Naive thymus-derived CD4-positive, alpha-beta T cell (primary cell): Measurements from ENCODE around the gene SPEF1. TPM values are rescaled to one million over a fixed set of nuclear protein-coding genes. Genes with fewer than 3 reads are reported as not detected.
"Not testable (repeated sequence)": the region's sequence is repeated elsewhere in the genome, so short reads cannot be mapped to it uniquely, and the experiment has no call there.

Experiments
- ATAC-seq: fragments of 150-1000 bp; cut with Tn5 transposase; 2 replicates; pipeline ENCODE4 v1.10.0; 2021; ENCODE audit warnings: mild to moderate bottlenecking, moderate library complexity
- CTCF ChIA-PET: fragments of 350-600 bp; sonication (Branson Sonifier 250); formaldehyde crosslinking; loops from one replicate; lab custom pipeline; 2021; ENCODE audit warnings: antibody characterized with exemption; lab: Charles Lee
- POLR2A ChIA-PET: fragments of 350-600 bp; sonication (Branson Sonifier 250); formaldehyde crosslinking; loops from one replicate; lab custom pipeline; 2021; ENCODE audit warnings: antibody characterized with exemption, inconsistent platforms; lab: Charles Lee
- DNase-seq, 9 donors: peaks; one replicate each; pipeline versions ENCODE4 v3.0.0 to v3.0.0-alpha.2; 2020 to 2022; ENCODE audit warnings: mixed read lengths in 1 of 9
- H3K27ac ChIP-seq: one replicate; pipeline ENCODE4 v1.7.0; 2013; ENCODE audit warnings: mild to moderate bottlenecking, low read depth, low read length, moderate library complexity
- H3K27me3 ChIP-seq, 2 donors: one replicate each; pipeline ENCODE4 v1.7.0; 2013; ENCODE audit warnings: low read length in 2 of 2, mild to moderate bottlenecking in 2 of 2, moderate library complexity in 2 of 2; ENCODE audit not compliant: control insufficient read depth in 2 of 2, insufficient read depth in 2 of 2
- H3K36me3 ChIP-seq, 3 experiments: 1 replicate in 2 of 3; 2 replicates in 1 of 3; pipeline ENCODE4 v1.7.0; 2013; ENCODE audit warnings: low read length in 3 of 3, mild to moderate bottlenecking in 3 of 3, moderate library complexity in 1 of 3; ENCODE audit not compliant: insufficient read depth in 3 of 3, control insufficient read depth in 2 of 3
- H3K4me1 ChIP-seq, 2 donors: one replicate each; pipeline ENCODE4 v1.7.0; 2013; ENCODE audit warnings: low read length in 2 of 2, mild to moderate bottlenecking in 2 of 2, moderate library complexity in 1 of 2; ENCODE audit not compliant: control insufficient read depth in 2 of 2, insufficient read depth in 2 of 2
- H3K4me3 ChIP-seq: 2 replicates; pipeline ENCODE4 v1.7.0; 2013; ENCODE audit warnings: mild to moderate bottlenecking, low read length
- H3K9me3 ChIP-seq, 3 experiments: 1 replicate in 2 of 3; 2 replicates in 1 of 3; pipeline ENCODE4 v1.7.0; 2013; ENCODE audit warnings: low read length in 3 of 3; ENCODE audit not compliant: control insufficient read depth in 2 of 3
- H3K27ac Mint-ChIP-seq, 9 donors: one replicate each; pipeline ENCODE4 v1.8.0; 2020 to 2022; ENCODE audit warnings: mixed read lengths in 9 of 9, mild to moderate bottlenecking in 8 of 9, moderate library complexity in 5 of 9, inconsistent platforms in 2 of 9
- H3K27me3 Mint-ChIP-seq, 5 donors: one replicate each; pipeline ENCODE4 v1.8.0; 2021 to 2022; ENCODE audit warnings: mixed read lengths in 5 of 5, mild to moderate bottlenecking in 1 of 5
- H3K36me3 Mint-ChIP-seq, 5 donors: one replicate each; pipeline ENCODE4 v1.8.0; 2020 to 2022; ENCODE audit warnings: mixed read lengths in 5 of 5, mild to moderate bottlenecking in 3 of 5, inconsistent platforms in 1 of 5
- H3K4me1 Mint-ChIP-seq, 7 donors: one replicate each; pipeline ENCODE4 v1.8.0; 2020 to 2022; ENCODE audit warnings: mixed read lengths in 7 of 7, mild to moderate bottlenecking in 3 of 7, inconsistent platforms in 1 of 7
- H3K4me3 Mint-ChIP-seq, 10 donors: one replicate each; pipeline ENCODE4 v1.8.0; 2020 to 2022; ENCODE audit warnings: mild to moderate bottlenecking in 10 of 10, mixed read lengths in 10 of 10, moderate library complexity in 6 of 10, inconsistent platforms in 2 of 10
- H3K9me3 Mint-ChIP-seq, 11 donors: one replicate each; pipeline ENCODE4 v1.8.0; 2020 to 2022; ENCODE audit warnings: mixed read lengths in 11 of 11, mild to moderate bottlenecking in 4 of 11, inconsistent platforms in 1 of 11, moderate library complexity in 1 of 11
- intact Hi-C, 2 donors: fragments of 100-400 bp; cut with micrococcal nuclease; formaldehyde crosslinking; loops; one replicate each; pipeline ENCODE4 v1.15.1; 2023
- polyA plus RNA-seq, 2 donors: library from polyadenylated mRNA; unstranded; fragments of 300-500 nt; fragmentation: Illumina TruSeq; gene quantifications; one replicate each; pipeline ENCODE4 v1.2.3, GENCODE V29; 2021
- total RNA-seq, 6 experiments: library from RNA in 5 of 6; stranded (reverse) in 5 of 6; gene quantifications; 1 replicate in 5 of 6; 2 replicates in 1 of 6; pipeline ENCODE4 v1.2.3 and lab custom pipeline; 2021 to 2026

The SPEF1 gene
- total and polyA plus RNA-seq, 7 experiments from 2014 or later, result 0.24 to 0.32 (median 0.29) TPM; not detected in 4

GRCh38 chr20:3795511-3796468, 14.5 kb upstream of the SPEF1 start, which contains the start of gene CDC25B:
Gene CDC25B, plus strand, starts transcription at chr20:3796310. Its CDS starts 222 bp downstream, at chr20:3796532.
- POLR2A ChIA-PET, result interaction anchor here (0.5 to 3.5 kb wide), 9 partner anchors 9 to 186 kb away, joined by 3 to 134 read pairs (median 4); partner anchors contain the start of genes ADISSP, AP5S1 and CENPB
- Mint-ChIP-seq H3K4me1 (peaks cover 24 to 43% (median 39%) of the 10 kb centered on the region in 7 donors), H3K27me3 (peaks cover 0 to 7% (median 0%) of the 10 kb centered on the region in 5 donors), H3K4me3 (peak within 1 kb of the TSS; percentile 90 to 99 (median 98)), H3K9me3 (no peaks in the 10 kb centered on the region), H3K36me3 (peaks cover 5 to 38% (median 22%) of the 10 kb centered on the region in 5 donors), H3K27ac (peak within 1 kb of the TSS; percentile 81 to 99 (median 97))
- H3K27ac ChIP-seq, result peak within 1 kb of the TSS; percentile 95
- H3K9me3 ChIP-seq, result no peaks in the 10 kb centered on the region
- peaks cover 27 to 39% of the 10 kb centered on the region in 2 donors for H3K4me1 ChIP-seq
- DNase-seq (peak; percentile 64 to 89 (median 84)), ATAC-seq (peak; percentile 90)
- CTCF ChIA-PET, result interaction anchor here (0.8 to 3.5 kb wide), 7 partner anchors 9 to 26 kb away, joined by 3 to 17 read pairs (median 4); partner anchors contain the start of genes AP5S1 and CENPB
- no peaks in the 10 kb centered on the region for H3K27me3 ChIP-seq
- intact Hi-C loops, result loop anchor here (1.0 to 5.0 kb wide), 12 partner anchors 8 to 1332 kb away; partner anchors contain the start of genes AP5S1 (in 2 of the 2), PANK2 (in 2 of the 2), ADISSP (in 1 of the 2) and CDS2 (in 1 of the 2)
- peaks cover under 1 to 27% (median 7%) of the 10 kb centered on the region in 3 experiments for H3K36me3 ChIP-seq
- H3K4me3 ChIP-seq, result peak within 1 kb of the TSS; percentile 90

GRCh38 chr20:3794701-3795420, 13.6 kb upstream of the SPEF1 start:
- ChIA-PET POLR2A (interaction anchor here (1.7 to 3.5 kb wide), 3 partner anchors 8 to 21 kb away, joined by 7 to 134 read pairs (median 7); partner anchors contain the start of genes AP5S1 and CENPB), CTCF (interaction anchor here (0.7 to 3.5 kb wide), 3 partner anchors 21 to 41 kb away, joined by 3 to 17 read pairs (median 4); partner anchors contain the start of gene AP5S1)
- no peaks in the 10 kb centered on the region for H3K9me3 Mint-ChIP-seq
- no peaks in the 10 kb centered on the region for H3K27me3 ChIP-seq
- H3K4me3 Mint-ChIP-seq, result peak overlapping the region; percentile 90 to 99 (median 94)
- H3K36me3 ChIP-seq, result peaks cover 0 to 19% (median 0%) of the 10 kb centered on the region in 3 experiments
- no peak for DNase-seq
- H3K4me1 Mint-ChIP-seq, result peaks cover 24 to 35% (median 31%) of the 10 kb centered on the region in 7 donors
- ATAC-seq, result no peak
- H3K36me3 Mint-ChIP-seq, result peaks cover 5 to 32% (median 17%) of the 10 kb centered on the region in 5 donors
- H3K27ac Mint-ChIP-seq, result peak overlapping the region in 7 of 9 donors; percentile 81 to 95 (median 95)
- intact Hi-C loops, result loop anchor here (1.0 to 5.0 kb wide), 4 partner anchors 25 to 1332 kb away; partner anchors contain the start of genes AP5S1 (in 1 of the 2), CDS2 (in 1 of the 2) and MAVS (in 1 of the 2)
- peak overlapping the region; percentile 95 for H3K27ac ChIP-seq
- no peaks in the 10 kb centered on the region for H3K9me3 ChIP-seq
- H3K27me3 Mint-ChIP-seq, result peaks cover 0 to 7% (median 0%) of the 10 kb centered on the region in 5 donors
- H3K4me1 ChIP-seq, result peaks cover 18 to 30% of the 10 kb centered on the region in 2 donors
- peak overlapping the region; percentile 88 for H3K4me3 ChIP-seq

- H3K27me3 ChIP-seq, H3K27me3 Mint-ChIP-seq, DNase-seq, H3K4me3 ChIP-seq, H3K9me3 Mint-ChIP-seq, ATAC-seq, H3K27ac ChIP-seq, intact Hi-C loops, H3K9me3 ChIP-seq: not testable (repeated sequence)
- Histone ChIP-seq H3K36me3 (peaks cover 0 to 19% (median 0%) of the 10 kb centered on the region in 3 experiments), H3K4me1 (peaks cover 11 to 23% of the 10 kb centered on the region in 2 donors)
- Mint-ChIP-seq H3K36me3 (peaks cover 4 to 28% (median 12%) of the 10 kb centered on the region in 5 donors), H3K4me1 (peaks cover 21 to 28% (median 25%) of the 10 kb centered on the region in 7 donors), H3K4me3 (peak overlapping the region in 4 of 10 donors; percentile 8 to 59 (median 20)), H3K27ac (peak overlapping the region in 2 of 9 donors; percentile 17 to 38)
- CTCF ChIA-PET, result interaction anchor here (3.5 kb wide), 1 partner anchor 25 kb away, joined by 17 read pairs; the partner anchor contains the start of gene AP5S1
- POLR2A ChIA-PET, result interaction anchor here (3.5 kb wide), 1 partner anchor 21 kb away, joined by 134 read pairs; the partner anchor contains the start of gene AP5S1
Observed at GRCh38 chr20:3794168-3794567, 12.9 kb upstream of the SPEF1 start.

GRCh38 chr20:3789201-3789600, 8.0 kb upstream of the SPEF1 start:
- Mint-ChIP-seq H3K27me3 (peaks cover 0 to 12% (median 0%) of the 10 kb centered on the region in 5 donors), H3K4me3 (peak overlapping the region in 5 of 10 donors; percentile 2 to 49 (median 35)), H3K27ac (peak overlapping the region in 6 of 9 donors; percentile 38 to 93 (median 73)), H3K4me1 (peaks cover 25 to 37% (median 30%) of the 10 kb centered on the region in 7 donors)
- H3K36me3 ChIP-seq, H3K27me3 ChIP-seq, DNase-seq, intact Hi-C loops, H3K4me3 ChIP-seq, H3K27ac ChIP-seq, H3K9me3 ChIP-seq, H3K9me3 Mint-ChIP-seq, ATAC-seq, H3K4me1 ChIP-seq, H3K36me3 Mint-ChIP-seq: not testable (repeated sequence)
- POLR2A ChIA-PET, result interaction anchor here (0.6 to 6.0 kb wide), 5 partner anchors 11 to 66 kb away, joined by 3 to 85 read pairs (median 3); partner anchors contain the start of genes AP5S1 and MAVS
- CTCF ChIA-PET, result interaction anchor here (0.7 to 8.4 kb wide), 3 partner anchors 10 to 30 kb away, joined by 3 to 82 read pairs (median 6); partner anchors contain the start of gene AP5S1

GRCh38 chr20:3788685-3789155, 7.5 kb upstream of the SPEF1 start:
- Histone ChIP-seq H3K4me3 (no peak overlapping the region), H3K27me3 (no peaks in the 10 kb centered on the region), H3K36me3 (peaks cover 0 to 7% (median 0%) of the 10 kb centered on the region in 3 experiments), H3K4me1 (peaks cover 7 to 9% of the 10 kb centered on the region in 2 donors), H3K9me3 (no peaks in the 10 kb centered on the region), H3K27ac (no peak overlapping the region)
- peak overlapping the region; percentile 4 to 93 (median 72) for H3K27ac Mint-ChIP-seq
- ChIA-PET POLR2A (interaction anchor here (1.1 to 6.0 kb wide), 4 partner anchors 12 to 58 kb away, joined by 3 to 85 read pairs (median 14); partner anchors contain the start of genes AP5S1 and MAVS), CTCF (interaction anchor here (1.8 to 8.4 kb wide), 3 partner anchors 11 to 31 kb away, joined by 6 to 82 read pairs (median 6); partner anchors contain the start of gene AP5S1)
- H3K27me3 Mint-ChIP-seq, result peaks cover 0 to 12% (median 0%) of the 10 kb centered on the region in 5 donors
- peaks cover 0 to 1% (median 0%) of the 10 kb centered on the region in 11 donors for H3K9me3 Mint-ChIP-seq
- H3K4me3 Mint-ChIP-seq, result peak overlapping the region in 9 of 10 donors; percentile 23 to 79 (median 49)
- DNase-seq, result no peak
- H3K4me1 Mint-ChIP-seq, result peaks cover 25 to 37% (median 30%) of the 10 kb centered on the region in 7 donors
- no peak for ATAC-seq
- H3K36me3 Mint-ChIP-seq, result peaks cover 0 to 5% (median 0%) of the 10 kb centered on the region in 5 donors
- intact Hi-C loops, result no loop called here
